HepG2 (cell line): Measurements from ENCODE around the gene SEMA4B.

Source experiments
- EED ChIP-seq: sonication (generic); formaldehyde crosslinking; IDR thresholded peaks from 2 replicates; pipeline ENCODE4 v1.5.0; 2020; ENCODE audit warnings: mild to moderate bottlenecking, missing genetic modification reagents
- ESRRA ChIP-seq: sonication (generic); formaldehyde crosslinking; IDR thresholded peaks from 2 replicates; pipeline ENCODE4 v1.5.1; 2020; ENCODE audit warnings: mild to moderate bottlenecking, low read depth, missing genetic modification reagents
- GATA4 ChIP-seq: sonication (generic); IDR thresholded peaks from 2 replicates; pipeline ENCODE4 v1.6.1; 2016; ENCODE audit warnings: antibody characterized with exemption, low read depth, borderline replicate concordance
- HNRNPK ChIP-seq: fragments of 200-400 bp; formaldehyde crosslinking; IDR thresholded peaks from 2 replicates; pipeline ENCODE4 v1.6.1; 2018; ENCODE audit warnings: low read length, low read depth, moderate library complexity, mild to moderate bottlenecking; ENCODE audit not compliant: poor library complexity, severe bottlenecking
- KDM2A ChIP-seq: sonication (generic); formaldehyde crosslinking; IDR thresholded peaks from 2 replicates; pipeline ENCODE4 v1.4.0; 2020; ENCODE audit warnings: low read depth, missing genetic modification reagents, borderline replicate concordance
- KDM5A ChIP-seq: fragments of 200-600 bp; sonication (generic); IDR thresholded peaks from 2 replicates; pipeline ENCODE4 v1.7.0; 2018; ENCODE audit warnings: antibody characterized with exemption, mild to moderate bottlenecking, low read length, borderline replicate concordance
- NFKBIZ ChIP-seq: IDR thresholded peaks from 2 replicates; pipeline ENCODE4 v1.6.1; 2018; ENCODE audit warnings: missing genetic modification reagents, missing compliant biosample characterization
- PHF8 ChIP-seq: sonication (generic); formaldehyde crosslinking; IDR thresholded peaks from 2 replicates; pipeline ENCODE4 v1.5.0; 2020; ENCODE audit warnings: missing genetic modification reagents
- POLR2AphosphoS5 ChIP-seq: IDR thresholded peaks from 2 replicates; pipeline ENCODE4 v1.6.1; 2012; ENCODE audit warnings: low read depth, low read length
- TARDBP ChIP-seq: sonication (generic); formaldehyde crosslinking; IDR thresholded peaks from 2 replicates; pipeline ENCODE4 v1.8.0; 2022; ENCODE audit warnings: mild to moderate bottlenecking, missing genetic modification reagents
- TF ChIP-seq, protein P1 (sequence below): sonication (generic); formaldehyde crosslinking; conservative IDR thresholded peaks from 2 replicates; pipeline ENCODE4 v1.8.1; 2023; ENCODE audit warnings: missing genetic modification reagents
- TF ChIP-seq, protein P2 (sequence below): sonication (generic); formaldehyde crosslinking; IDR thresholded peaks from 2 replicates; pipeline ENCODE4 v1.4.0; 2020; ENCODE audit warnings: missing genetic modification reagents

DNA sequence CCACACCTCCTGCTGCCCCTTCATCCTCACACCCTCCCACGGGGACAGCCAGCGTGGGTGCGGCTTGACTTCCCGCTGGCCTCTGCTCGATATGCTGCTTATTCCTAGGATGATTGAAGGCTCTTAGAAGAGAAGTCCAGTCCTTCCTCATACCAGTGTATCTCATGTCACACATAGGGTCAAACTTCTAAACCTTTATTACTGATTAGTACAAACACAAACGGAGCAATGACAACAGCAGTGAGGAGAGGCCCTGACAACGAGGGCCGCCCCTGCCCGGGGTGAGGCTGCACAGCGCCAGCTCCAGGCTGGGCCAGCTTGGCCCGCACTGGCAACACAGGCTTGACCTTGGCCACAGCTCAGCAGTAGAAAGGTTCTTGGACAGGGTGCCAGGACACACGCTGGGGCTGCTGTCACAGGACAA is 29.0 kb downstream of the SEMA4B start:
- TF ChIP-seq KDM5A (no peak), NFKBIZ (CRISPR knock-in tag) (no peak), ESRRA (CRISPR knock-in tag) (no peak), KDM2A (CRISPR knock-in tag) (no peak), PHF8 (CRISPR knock-in tag) (no peak), HNRNPK (no peak), TARDBP (CRISPR knock-in tag) (no peak), EED (CRISPR knock-in tag) (no peak), GATA4 (no peak), POLR2AphosphoS5 (no peak)
- TF ChIP-seq, protein P1, sequence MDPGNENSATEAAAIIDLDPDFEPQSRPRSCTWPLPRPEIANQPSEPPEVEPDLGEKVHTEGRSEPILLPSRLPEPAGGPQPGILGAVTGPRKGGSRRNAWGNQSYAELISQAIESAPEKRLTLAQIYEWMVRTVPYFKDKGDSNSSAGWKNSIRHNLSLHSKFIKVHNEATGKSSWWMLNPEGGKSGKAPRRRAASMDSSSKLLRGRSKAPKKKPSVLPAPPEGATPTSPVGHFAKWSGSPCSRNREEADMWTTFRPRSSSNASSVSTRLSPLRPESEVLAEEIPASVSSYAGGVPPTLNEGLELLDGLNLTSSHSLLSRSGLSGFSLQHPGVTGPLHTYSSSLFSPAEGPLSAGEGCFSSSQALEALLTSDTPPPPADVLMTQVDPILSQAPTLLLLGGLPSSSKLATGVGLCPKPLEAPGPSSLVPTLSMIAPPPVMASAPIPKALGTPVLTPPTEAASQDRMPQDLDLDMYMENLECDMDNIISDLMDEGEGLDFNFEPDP (CRISPR knock-in tag), result no peak
- TF ChIP-seq, protein P2, sequence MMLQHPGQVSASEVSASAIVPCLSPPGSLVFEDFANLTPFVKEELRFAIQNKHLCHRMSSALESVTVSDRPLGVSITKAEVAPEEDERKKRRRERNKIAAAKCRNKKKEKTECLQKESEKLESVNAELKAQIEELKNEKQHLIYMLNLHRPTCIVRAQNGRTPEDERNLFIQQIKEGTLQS, result no peak
